Measurements from ENCODE around the gene CLMN.

The CLMN gene

DNA sequence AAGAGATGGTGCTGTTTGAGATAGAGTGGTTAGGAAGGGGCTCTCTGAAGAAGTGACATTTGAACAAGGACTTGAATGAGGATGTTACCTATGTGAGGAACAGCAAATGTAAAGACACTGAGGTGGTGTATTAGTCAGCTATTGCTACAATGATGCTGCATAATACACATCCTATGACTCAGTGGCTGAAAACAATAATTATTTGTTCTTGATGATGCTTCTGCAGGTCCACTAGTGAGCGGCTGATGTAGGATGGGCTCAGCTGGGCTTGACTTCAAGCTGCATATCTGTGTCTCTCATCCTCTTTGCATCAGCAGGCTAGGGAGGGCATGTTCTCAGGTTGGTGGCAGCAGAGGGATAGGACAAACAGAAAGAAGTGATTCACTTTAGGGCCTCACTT lies 21.4 kb upstream of the CLMN start:
- FAIRE-seq = no peak

DNA sequence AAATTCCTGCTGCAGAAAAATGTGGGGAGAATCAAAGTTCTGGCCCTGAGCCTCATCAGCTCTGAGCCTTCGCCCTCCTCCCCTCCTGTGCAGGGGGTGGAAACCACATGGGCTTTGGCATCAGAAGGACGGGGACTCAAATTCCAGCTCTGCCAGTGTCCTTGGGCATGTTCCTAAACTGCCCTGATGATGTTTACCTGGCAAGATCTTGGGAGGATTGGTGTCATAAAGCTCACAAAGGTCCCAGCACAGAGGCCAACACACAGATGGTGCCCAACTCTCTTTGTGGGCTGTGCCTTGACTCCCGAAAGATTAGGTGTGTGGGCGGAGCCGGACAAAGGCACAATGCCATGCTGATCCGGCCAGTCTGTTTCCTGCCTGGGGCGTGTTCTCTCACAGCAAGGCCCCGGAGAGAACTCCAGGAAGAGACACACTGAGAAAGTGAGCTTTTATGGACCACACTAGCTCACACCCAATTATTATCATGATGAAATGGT lies 20.5 kb upstream of the CLMN start:
- FAIRE-seq = peak; percentile 45

DNA sequence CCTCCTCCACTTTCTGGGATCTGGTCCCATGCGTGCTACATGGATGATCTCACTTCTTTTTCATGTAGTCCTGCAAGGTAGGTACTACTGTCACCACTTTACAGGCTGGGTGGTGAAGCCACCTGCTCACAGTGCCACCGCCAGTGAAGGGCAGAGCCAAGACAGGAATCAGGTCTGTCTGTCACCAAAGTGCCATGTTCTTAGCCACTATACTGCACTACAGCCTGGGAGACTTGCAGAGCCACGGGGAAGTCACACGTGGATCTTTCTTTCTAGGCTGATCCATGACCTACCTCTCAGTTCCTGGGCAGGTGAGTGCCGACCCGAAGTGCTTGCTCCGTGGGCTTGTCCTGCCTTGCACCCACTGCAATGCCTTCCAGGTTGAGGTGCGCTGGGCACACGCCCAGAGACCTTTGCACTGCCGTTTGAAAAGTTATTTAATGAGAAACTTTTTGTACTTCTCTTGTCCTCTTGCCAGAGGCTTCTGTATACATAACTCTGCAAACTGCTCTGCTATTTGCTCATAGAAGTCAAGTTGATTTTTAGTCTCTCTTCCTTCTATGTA lies 19.7 kb upstream of the CLMN start:
- FAIRE-seq = peak; percentile 66

DNA sequence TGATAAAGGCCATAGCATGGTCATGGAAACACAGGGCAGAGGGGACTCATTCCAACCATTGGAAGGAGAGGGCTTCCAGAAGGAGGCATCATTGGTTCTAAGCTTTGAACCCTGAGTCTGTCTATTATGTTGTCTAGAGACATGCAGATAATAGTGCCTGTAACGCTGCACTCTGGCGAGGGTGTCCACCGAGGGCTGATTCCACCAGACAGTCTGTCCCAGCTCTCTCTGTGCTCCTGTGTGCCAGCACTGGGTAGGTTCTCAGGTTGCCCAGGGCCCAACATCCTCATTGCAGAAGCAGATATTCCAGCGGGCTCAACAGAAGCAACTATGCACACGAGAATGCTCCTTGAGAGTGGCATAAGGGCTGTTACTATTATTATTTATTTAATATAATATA lies 18.7 kb upstream of the CLMN start:
- FAIRE-seq = no peak

DNA sequence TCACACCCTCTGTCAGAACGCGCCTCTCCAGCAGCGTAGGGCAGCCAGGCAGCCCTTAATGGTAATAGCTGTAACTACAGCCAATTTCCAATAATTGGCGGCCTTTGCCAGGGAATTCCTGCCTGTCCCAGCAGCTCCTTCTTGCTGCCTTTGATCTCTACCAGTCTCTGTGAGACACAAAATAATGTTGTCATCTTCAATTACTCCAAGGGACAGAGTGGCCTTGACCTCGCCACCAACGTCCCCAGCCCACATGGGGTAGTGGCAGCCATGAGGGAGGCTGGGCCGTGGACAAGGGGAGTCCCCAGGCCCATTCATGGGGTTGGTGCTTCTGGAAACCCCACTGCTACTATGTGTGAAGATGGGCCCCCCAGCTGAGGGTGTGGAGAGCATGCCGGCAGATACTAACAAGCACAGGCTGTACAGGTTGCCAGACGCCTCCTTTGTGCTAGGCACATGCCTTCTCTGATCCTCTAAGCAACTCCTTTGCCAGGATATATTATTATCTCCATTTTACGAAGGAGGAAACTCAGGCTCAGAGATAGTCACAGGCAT lies 17.4 kb upstream of the CLMN start:
- no peak for FAIRE-seq

DNA sequence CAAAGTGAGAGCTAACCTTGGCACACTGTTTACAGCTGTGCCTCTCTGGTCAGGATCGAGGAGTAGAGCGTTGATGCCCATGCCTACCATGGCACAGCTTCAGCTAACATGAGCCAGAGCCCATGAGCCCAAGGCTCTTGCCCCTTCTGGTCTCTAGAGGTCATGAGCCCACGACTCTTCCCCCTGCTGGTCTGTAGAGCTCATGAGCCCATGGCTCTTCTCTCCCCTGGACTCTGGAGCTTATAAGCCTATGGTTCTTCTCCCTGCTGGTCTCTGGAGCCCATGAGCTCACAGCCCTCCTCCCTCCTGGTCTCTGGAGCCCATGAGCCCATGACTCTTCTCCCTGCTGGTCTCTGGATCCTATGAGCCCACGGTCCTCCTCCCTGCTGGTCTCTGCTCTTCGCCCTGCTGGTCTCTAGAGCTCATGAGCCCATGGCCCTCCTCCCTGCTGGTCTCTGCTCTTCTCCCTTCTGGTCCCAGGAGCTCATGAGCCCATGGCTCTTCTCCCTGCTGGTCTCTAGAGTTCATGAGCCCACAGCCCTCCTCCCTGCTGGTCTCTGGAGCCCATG lies 16.6 kb upstream of the CLMN start:
- FAIRE-seq = no peak

DNA sequence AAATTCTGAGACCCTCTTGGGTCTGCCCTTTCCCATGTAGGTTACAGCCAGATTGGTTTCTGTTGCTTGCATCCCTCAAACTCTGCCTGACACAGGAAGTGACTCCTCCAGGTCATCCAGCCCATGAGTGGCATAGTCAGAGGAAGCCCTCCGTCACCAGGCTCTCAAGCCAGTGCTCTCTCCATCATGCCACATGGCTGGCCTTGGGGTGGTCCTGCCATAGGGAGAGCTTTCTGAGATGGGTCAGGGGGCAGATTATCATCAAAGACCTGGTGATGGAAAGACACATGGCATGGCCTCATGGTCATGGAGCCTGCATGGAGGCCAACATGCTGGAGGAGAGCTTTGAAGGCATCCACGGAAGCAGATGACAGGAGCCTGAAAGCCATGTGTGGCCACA lies 15.4 kb upstream of the CLMN start:
- no peak for FAIRE-seq

DNA sequence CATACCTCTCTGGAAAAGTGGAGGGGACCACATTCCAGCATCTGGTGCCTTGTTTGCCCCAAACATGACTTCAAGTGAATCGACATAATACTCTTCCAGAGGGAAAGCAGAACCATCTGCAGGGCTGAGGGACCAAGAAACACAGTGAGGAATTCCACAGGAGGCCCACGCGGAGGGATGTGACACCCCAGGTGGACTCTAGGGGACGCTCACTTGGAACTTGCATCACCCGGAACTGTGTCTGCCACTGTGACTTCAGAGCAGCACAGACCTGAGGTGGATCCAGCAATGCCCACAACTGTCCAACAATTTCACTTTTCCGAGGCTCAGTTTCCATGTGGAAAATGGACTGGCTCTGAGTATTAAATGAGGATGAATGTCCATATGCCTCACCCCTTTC lies 14.3 kb upstream of the CLMN start:
- FAIRE-seq = no peak

DNA sequence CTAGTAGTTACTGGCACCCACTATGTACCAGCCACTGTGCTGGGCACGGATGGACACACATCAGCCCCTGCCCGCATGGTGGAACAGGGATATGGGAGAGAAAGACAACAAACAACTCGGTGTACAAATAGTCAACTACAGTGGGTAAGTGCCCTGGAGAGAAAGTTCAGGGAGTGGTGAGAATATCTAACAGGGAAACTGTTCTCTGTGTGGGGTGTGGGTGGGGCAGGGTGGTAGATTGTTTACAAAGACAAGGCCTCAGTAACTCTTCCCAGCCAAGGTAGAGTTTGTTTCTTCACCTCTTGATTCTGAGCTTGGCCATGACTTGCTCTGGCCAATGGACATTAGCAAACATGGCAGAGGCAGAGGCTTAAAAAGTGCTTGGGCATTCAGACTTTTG lies 12.9 kb upstream of the CLMN start:
- no peak for FAIRE-seq

DNA sequence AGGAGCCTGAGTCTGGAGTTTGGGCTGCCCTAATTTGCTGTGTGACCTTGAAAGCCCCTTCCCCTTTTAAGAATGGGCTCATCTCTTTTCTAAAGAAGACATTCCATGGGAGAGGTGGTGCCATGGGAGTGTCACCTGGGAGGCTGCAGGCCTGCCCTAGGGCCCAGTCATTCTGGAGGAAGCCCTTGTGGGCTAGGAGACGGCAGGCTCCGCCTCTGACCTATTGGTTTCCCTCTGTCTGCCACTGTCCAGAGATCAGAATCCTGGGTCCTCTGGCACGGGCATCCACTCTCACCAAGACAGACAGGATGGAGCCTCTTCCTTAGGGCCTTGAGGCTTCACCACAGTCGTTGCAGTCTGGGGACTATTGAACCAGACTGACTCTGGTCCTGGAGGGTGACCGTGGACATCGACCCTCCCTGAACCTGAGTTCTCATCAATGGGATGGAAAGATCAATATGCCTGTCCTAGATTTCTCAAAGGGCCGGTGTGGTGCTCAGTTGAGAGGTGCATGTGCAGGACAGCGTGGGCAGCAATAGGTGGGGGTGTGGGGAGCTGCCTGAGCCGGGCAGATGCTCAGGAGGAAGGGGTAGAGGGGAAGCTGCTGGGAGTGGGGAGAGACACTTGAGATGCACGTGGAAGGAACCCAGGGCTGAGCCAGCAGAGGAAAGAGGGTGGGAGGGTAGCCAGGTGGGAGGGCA lies 12.2 kb upstream of the CLMN start:
- no peak for FAIRE-seq

DNA sequence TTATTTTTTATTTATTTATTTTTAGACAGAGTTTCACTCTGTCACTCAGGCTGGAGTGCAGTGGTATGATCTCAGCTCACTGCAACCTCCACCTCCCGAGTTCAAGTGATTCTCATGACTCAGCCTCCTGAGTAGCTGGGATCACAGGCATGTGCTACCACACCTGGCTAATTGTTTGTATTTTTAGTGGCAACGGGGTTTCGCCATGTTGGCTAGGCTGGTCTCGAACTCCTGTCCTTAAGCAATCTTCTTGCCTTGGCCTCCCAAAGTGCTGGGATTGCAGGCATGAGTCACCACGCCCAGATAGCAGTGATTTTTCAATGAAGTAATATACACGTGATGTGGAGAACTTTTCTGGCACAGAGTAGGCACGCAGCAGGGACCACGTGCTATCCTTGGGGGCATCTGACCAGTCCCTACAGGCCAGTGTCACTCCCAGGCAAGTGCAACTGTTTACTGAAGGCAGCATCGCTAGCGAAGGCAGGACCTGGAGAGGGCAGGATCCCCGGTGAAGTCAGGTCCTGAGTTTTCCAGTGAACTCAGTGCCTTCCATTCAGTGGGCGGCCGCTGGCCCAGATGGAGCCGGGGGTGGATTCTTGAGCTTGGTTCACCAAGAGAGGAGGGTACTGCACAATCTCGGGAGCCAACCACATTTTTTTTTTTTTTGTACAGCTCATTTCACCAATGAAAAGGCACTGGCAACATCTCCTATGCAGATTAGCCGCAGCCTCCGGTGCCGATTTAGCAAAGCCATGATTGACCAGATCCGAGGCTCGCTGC lies 11.1 kb upstream of the CLMN start:
- no peak for FAIRE-seq

DNA sequence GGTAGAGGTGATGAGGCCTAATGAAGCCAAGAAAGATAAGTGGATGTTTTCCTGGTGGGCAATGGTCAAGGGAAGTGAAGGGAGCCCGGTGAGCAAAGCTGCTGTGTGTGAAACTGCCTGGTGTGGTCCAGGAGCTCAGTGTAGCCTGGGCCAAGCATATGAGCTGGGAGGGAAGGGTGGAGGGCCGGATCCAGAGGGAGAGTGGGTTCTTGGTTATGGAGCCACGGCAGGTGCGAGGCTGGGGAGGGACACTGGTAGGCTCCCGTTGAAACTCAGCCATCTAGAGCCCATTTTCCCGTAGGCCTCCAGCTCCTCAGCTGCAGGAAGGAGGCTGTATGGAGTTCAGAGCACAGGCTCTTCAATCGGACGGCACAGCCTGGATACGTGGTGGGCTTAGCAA lies 10.2 kb upstream of the CLMN start:
- no peak for FAIRE-seq

DNA sequence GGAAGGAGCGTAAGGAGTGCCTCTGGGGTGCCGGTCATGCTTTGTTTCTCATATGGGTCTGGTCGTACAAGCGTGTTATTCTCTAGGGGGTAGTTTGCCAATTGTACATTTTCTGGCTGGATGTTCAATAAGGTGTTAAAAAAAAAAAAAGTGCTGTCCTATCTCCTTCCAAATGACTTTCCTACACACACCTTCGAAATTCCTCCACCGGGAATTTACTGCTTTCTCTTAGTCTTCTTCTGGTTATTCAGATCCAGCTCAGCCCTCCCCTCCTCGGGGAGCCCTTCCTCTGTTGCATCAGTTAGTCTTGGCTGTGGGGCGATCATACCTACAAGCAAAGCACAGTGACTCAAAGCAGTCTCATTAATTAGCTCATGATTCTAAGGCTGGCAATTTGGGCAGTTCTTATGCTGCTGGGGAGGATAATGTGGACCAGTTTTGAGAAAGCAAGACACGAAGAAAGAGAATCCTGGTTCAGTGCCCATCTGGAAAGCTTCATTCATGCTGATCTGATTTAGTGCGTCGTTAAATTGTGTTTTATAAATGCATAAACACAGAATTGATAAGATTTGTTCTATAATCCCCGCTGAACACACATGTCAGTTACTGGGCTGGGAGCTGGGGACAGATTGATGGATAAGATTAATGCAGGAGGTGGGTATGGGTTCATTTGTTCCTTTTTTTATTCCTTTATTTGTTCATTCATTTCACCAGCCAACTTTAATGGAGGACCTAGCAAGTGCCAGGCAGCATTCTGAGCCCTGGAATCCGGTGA lies 9.2 kb upstream of the CLMN start:
- FAIRE-seq = no peak

DNA sequence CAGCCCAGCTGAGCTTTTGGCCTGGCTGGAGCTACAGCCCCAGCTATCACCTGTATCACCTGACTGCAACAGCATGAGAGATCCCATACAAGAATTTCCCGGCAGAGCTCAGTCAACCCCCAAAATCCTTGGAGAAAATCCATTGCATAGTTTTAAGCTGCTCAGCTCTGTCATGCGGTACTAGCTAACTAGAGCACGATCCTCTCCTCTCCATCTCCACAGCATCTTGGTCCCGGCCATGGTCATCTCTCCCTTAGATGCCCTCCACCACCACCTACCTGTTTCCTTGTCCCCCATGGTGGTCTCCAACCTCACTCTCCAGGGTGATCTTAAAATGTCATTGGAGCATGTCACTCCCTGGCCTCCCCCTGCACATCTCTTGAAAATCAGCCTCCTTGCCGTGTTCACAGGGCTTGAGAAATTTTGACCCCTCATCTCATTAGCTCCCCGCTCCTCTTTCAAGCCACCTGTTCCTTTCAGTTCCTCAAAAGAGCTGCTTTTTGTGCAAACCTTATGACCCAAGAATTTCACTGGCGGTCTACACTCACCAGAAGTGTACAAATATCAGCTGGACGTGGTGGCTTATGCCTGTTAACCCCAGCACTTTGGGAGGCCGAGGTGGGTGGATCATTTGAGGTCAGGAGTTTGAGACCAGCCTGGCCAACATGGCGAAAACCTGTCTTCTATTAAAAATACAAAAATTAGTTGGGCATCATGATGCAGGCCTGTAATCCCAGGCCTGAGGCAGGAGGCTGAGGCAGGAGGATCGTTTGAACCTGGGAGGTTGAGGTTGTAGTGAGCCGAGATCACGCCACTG lies 8.1 kb upstream of the CLMN start:
- FAIRE-seq = no peak

DNA sequence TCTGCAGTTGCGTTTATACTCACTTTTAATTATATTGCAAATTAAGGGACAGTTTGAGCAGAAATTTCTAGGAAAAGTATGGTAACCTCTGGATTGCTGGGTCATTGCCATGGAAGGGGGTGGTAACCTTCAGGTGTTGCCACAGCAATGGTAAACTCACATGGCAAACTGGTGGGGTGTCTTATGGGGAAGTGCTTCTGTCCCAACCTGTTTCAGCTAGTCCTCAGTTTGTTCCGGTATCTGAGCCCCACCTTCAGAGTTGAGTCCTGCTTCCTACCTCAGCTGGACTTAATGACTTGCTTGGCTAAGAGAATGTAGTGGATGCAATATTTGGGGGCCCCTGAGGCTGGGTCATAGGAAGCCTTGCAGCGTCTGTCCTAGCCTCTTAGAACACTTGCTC lies 7.3 kb upstream of the CLMN start:
- FAIRE-seq = no peak

DNA sequence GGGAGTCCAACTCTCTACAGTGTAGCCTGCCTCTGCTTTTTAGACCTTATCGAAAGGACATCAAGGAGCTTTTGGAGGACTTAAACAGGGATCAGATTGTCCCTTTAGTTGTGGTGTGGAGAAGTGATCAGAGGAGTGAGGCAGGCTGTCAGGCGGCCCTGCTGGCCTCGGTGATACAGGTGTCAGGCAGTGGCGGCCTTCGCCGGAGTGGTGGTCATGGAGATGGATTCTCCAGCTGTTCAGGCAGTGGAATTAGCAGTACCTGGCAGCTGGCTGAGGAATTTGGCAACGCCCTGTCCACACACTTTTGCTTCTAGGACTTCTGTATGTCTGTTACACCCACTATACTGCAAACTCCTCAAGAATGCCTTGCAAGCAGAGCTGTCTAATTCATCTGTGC lies 4.2 kb upstream of the CLMN start:
- FAIRE-seq = no peak

DNA sequence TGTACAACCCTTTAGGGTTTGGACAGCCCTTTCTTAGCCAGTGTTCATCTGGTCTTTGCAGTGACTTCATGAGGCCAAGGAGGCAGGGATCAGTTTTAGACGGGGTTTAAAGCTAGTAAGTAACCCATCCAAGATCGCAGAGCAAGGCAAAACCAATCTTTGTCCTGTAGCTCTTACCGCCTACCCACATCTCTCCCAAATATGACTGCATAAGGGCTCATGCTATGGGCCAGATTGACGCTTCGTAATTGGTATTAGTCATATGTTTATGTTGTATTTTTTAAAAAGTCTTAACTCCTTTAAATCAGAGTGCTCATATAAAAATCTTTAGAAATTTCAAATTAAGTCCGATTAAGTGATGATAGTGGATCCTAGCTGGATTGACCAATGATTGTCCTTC lies 3.7 kb upstream of the CLMN start:
- no peak for FAIRE-seq

DNA sequence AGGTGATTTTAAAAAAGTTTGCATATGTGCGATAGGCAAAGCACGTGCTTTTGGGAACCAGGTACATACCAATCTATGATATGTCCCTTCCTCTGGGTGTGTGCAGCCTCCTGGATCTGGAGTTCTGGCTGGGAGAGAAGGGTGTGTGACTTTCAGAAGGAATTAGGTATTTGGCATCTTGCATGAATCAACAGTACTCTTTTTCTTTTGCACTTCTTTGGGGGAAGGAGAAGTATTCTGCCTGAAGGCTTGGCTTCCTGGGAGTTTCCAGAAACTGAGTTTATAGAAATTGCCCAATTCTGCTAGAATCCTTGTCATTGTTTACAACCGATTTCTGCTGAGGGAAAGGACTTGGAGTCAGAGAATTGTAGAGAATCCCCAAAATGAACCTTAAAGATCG lies 2.9 kb upstream of the CLMN start:
- no peak for FAIRE-seq

DNA sequence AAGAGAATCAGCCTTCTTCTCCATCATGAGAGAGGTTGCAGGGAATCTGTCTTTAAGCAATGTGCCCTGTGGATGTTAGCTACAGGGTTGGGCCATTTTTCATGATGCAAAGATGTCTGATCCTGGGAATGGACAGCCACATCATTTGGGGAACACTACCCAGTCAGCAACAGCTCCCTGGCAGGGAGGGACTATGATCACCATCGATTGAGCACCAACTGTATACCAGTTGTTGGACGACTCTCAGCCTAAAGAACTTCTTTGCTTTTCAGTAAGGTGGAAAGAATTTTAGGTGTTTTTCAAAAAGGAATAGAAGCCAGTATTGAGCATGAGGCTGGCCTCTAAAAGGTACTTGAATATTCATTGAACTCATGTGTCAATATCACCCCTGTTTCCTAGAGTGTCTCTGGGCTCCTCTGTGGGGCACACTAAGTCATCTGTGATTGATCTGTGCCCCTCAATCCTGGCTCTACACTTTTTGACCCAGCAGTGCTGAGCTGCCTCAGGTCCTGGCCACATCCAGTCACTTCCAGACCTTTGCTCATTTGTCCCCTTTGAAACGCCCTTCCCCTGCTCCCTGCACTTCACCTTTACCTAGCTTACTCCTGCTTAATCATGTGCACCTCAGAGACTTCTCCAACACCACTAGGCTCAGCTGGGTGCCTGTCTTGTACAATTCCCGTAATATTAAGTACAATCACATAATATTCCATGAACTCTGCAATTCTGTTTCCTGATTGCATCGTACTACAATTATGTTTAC lies 2.2 kb upstream of the CLMN start:
- no peak for FAIRE-seq

DNA sequence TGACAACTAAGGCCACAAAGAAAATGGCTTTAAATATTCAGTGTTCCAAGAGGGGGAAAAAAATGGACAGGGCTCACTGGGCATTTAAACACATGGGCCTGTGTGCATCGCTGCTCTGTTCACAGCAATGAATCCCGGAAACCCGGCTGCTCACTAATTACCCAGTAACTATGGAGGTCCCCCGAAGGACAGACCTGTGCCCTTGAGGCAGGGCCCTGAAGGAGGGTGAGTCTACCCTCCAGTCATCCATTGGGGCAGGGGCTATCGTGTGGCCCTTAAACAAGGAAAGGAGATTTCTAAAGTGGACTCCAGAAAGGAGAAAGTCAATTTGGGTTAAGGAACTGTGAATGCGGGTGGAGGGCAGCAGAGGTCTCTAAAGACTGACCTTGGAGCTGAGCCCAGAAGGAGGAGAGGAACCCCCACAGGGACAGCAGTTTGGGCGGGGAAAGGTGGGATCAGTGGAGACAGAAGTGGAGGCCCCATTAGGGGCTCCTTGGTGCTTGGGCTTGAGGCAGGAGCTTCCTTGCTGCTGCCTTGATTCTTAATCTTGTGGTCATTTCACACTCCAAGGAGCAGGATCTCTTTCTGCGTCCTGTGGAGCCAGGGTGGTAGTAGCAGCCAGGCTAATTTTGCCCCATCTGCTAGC lies 1.4 kb upstream of the CLMN start:
- FAIRE-seq = no peak
